HG03520 (cell line): ENCODE data around the gene PAGE2.
"Not testable (repeated sequence)": the region's sequence is repeated elsewhere in the genome, so short reads cannot be mapped to it uniquely, and the experiment has no call there.

Experiments used
- ATAC-seq: cut with Tn5 transposase; IDR thresholded peaks from one replicate; pipeline ENCODE4 v1.9.1; 2021; ENCODE audit warnings: mild to moderate bottlenecking, moderate library complexity; ENCODE audit not compliant: unreplicated experiment

Gene PAGE2

DNA sequence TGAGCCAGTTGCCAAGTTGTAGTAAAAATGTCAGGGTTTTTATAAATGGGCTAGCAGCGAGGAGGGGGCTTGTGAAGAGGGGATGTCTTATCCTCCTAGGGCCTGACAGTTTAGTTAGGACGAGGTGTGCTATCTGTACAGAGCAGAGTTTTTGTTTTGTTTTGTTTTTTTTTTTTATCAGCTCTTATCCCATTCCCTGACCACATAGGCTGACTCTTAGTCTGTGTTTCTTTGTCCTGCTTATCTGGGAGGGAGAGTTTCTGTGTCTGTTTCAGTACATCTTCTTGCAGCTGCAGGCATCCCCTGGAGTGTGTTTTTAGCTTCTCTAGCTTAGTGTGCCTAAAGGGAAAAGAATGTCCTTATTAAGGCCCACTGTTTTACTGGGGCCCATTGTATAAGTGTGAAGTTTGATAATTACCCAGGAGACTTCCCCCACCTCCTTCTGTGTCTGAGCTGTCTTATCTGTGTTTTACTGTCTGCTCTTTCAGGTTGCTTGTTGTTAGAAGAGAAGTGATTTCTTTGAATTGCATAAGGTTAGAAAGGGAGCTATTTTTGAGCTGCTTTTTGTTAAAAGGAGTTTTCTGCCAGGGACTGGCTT is 32.0 kb downstream of the PAGE2 start:
- ATAC-seq = no peak

DNA sequence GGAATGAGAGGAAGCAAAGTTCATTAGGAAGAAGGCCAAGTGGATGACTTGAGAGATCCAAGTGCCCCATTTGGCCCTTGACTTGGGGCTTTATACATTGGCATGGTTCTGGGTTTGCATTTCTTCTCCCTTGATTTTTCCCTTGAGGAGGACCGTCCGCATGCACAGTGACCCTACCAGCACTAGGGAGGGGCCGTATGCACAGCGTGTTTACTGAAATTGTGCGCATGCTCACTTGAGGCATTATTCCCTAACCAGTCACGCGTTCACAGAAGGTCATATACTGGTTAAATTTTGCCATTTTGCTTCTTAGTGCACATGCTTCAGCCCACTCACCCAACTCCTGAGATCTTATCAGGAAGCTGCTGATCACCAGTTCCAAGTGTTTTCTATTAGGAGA is 35.1 kb downstream of the PAGE2 start:
- ATAC-seq = no peak

DNA sequence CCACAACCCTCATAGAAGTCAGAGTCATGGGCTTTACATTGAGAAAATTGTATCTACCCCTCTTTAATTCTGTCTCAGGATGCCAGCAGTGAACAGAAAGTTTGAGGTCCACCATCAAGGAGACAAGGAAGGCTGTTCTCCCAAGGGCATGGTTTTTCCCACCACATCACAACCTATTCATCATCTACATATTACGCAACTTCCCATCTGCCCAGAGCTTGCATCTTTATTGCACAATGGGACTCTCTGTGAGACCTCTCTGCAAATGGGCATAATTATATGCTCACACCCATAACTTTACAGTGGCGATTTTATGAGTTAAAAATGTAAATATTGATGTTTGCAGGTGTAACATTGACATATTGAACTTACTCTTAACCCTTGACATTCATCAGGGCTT is 38.9 kb downstream of the PAGE2 start:
- ATAC-seq = no peak

DNA sequence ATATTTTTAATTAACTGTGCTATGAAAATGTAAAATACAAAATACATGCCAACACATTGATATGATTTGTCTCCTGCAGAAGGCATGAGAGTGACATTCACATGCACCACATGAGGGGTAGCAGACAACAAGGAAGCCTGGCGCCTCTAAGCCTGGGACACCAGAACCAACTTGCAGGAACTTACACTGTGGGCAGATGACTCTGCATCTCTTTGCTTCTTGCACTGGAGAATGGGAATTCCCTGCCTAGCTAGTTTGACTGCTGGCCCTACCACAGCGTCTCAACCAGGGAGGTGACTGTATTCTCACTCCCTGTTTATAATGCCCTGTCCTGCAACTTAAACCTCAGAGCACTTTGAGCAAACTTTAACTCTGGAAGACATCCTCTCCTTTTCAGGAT is 40.5 kb downstream of the PAGE2 start:
- no peak for ATAC-seq

DNA sequence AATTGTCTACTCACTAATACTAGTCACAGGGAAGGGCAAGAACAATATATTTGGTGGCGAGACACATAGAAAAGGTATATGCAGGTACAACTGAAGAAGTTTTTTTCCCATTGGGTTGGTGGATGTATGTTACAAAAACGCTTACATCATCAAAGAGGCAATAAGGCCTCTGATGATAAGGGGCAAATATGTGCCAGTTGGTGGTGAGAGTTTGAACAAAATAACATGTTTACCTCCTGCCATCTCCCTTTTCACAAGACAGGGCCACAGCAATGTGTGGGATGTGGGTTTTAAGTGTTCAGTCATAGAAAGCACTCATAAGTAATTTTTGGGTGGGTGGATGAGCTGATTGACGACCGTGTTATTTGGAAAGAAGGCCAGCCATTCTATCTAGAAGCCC is 41.7 kb downstream of the PAGE2 start:
- no peak for ATAC-seq

GRCh38 chrX:55132416-55132815 is 43.6 kb downstream of the PAGE2 start:
- ATAC-seq = no peak

DNA sequence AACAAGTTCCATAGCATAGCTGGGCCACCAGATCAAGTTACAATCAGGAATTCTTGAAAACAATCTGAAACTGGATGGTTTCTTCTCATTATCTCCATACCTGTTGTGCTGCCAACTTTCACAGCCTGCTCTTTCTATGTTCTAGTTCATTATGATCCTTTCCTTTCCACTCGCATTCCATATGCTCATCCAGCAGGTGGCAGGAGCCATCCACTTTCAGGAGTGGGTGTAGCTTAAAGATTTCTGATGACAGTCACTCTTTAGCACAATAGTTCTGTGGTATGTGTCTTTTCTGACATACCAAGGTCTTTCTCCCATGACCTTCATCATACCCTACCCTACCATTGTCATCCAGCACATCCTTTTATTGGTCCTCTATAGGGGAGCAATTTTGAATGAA is 46.4 kb downstream of the PAGE2 start:
- ATAC-seq = no peak

- not testable (repeated sequence) for ATAC-seq
These were observed 52.0 kb downstream of the PAGE2 start for GRCh38 chrX:55140800-55141199.
